GM12801 (cell line): Measurements from ENCODE around the gene TFF3.

Source experiments
- CTCF ChIP-seq: IDR thresholded peaks from one replicate; pipeline ENCODE4 v1.5.1; 2011; ENCODE audit warnings: control low read depth; ENCODE audit not compliant: insufficient read length; ENCODE audit errors: extremely low read depth

Gene TFF3

GRCh38 chr21:42288962-42289361, 26.2 kb downstream of the TFF3 start:
- TF ChIP-seq CTCF: no peak

- no peak for TF ChIP-seq CTCF
These were observed 27.8 kb downstream of the TFF3 start for GRCh38 chr21:42287193-42288083.

GRCh38 chr21:42286416-42286815, 28.8 kb downstream of the TFF3 start:
- no peak for TF ChIP-seq CTCF

GRCh38 chr21:42285569-42286245, 29.5 kb downstream of the TFF3 start:
- TF ChIP-seq CTCF: no peak

GRCh38 chr21:42282715-42283114, 32.5 kb downstream of the TFF3 start:
- TF ChIP-seq CTCF: no peak

GRCh38 chr21:42282021-42282420, 33.2 kb downstream of the TFF3 start:
- no peak for TF ChIP-seq CTCF

GRCh38 chr21:42281181-42281680, 34.0 kb downstream of the TFF3 start:
- TF ChIP-seq CTCF: no peak
